NT2/D1 (cell line): ENCODE results near the gene SGCD.

Experiments used
- DNase-seq: peaks from one replicate; pipeline ENCODE4 v3.0.0-alpha.2; 2011; ENCODE audit warnings: low read depth, low spot score
- H3K27me3 ChIP-seq: 2 replicates; pipeline ENCODE4 v1.6.0; 2011; ENCODE audit warnings: mild to moderate bottlenecking; ENCODE audit not compliant: insufficient read length, insufficient read depth
- H3K36me3 ChIP-seq: 2 replicates; pipeline ENCODE4 v1.6.1; 2011; ENCODE audit warnings: mild to moderate bottlenecking, low read length, mixed read lengths; ENCODE audit not compliant: insufficient read depth, insufficient read length
- H3K4me1 ChIP-seq: 2 replicates; pipeline ENCODE4 v1.5.1; 2011; ENCODE audit not compliant: insufficient read depth, insufficient read length
- H3K4me3 ChIP-seq: 2 replicates; pipeline ENCODE4 v1.5.1; 2011; ENCODE audit warnings: low read depth; ENCODE audit not compliant: insufficient read length
- H3K9ac ChIP-seq: 2 replicates; pipeline ENCODE4 v1.6.0; 2011; ENCODE audit warnings: low read depth; ENCODE audit not compliant: insufficient read length
- H3K9me3 ChIP-seq: 2 replicates; pipeline ENCODE4 v1.5.1; 2011; ENCODE audit warnings: mild to moderate bottlenecking, low read length; ENCODE audit not compliant: insufficient read depth
- SUZ12 ChIP-seq: IDR thresholded peaks from 2 replicates; pipeline ENCODE4 v1.6.1; 2011; ENCODE audit not compliant: insufficient read length, insufficient read depth; ENCODE audit errors: extremely low read depth
- YY1 ChIP-seq: IDR thresholded peaks from 2 replicates; pipeline ENCODE4 v1.6.1; 2011; ENCODE audit not compliant: insufficient read length, insufficient read depth
- ZNF274 ChIP-seq: IDR thresholded peaks from 2 replicates; pipeline ENCODE4 v1.6.1; 2011; ENCODE audit warnings: mild to moderate bottlenecking, low read depth, low read length

SGCD gene

DNA sequence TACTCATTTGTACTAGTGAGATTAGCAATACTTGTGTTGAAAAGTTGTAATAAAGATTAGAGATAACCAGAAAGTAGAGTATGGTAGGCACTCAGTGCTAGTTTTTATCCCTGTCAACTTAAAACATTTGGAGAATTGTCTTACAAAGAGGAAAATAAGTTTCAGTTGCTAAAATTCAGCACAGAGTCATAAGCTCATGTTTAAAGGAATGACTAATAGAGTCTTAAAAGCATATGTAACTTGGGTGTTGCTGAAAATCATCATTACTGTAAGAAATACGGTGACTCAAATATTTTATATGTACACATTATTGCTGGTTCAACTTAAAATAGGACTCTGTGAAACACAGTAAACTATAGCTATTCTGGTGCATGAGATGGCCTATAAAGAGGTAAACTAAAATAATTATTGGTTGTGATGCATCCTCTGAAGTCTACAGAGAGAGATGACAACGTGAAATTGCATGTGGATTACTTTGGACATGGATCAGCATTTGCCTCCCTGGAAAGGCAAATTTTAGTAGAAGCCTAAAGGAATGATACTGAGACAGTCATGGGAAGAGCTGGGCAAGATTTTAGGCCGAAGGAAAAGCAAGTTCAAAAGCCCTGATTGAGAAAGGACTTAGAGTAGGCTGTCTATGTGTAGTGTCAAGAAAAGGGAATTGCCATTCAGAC, 34.6 kb downstream of the SGCD start:
- Histone ChIP-seq H3K4me3 (no peak overlapping the region), H3K4me1 (no peaks in the 10 kb centered on the region), H3K27me3 (no peaks in the 10 kb centered on the region), H3K36me3 (no peaks in the 10 kb centered on the region), H3K9me3 (no peaks in the 10 kb centered on the region), H3K9ac (no peak overlapping the region)
- TF ChIP-seq SUZ12 (no peak), ZNF274 (no peak), YY1 (no peak)
- DNase-seq: no peak

DNA sequence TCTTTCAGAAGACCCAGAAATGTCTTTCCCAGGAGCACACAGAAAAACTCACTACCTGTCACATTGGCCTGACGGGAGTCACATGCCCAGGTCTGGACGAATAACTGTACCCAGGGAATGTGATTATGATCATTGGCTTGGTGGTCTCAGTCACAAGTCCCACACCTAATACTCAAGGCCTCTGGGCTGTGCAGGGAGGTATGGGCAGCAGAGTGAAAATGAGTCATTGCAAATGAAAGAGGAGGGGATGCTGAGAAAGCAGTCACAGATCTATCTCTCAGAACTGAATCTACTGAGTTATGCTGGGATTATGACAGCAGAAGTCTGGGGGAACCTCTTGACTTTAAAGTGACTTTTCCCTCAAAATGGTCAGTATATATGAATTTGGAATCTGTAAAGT, 36.9 kb downstream of the SGCD start:
- no peaks in the 10 kb centered on the region for H3K9me3 ChIP-seq
- H3K4me1 ChIP-seq: no peaks in the 10 kb centered on the region
- H3K9ac ChIP-seq: no peak overlapping the region
- TF ChIP-seq YY1: no peak
- DNase-seq: no peak
- H3K27me3 ChIP-seq: no peaks in the 10 kb centered on the region
- H3K36me3 ChIP-seq: no peaks in the 10 kb centered on the region
- H3K4me3 ChIP-seq: no peak overlapping the region

- no peaks in the 10 kb centered on the region for H3K36me3 ChIP-seq
- H3K27me3 ChIP-seq: no peaks in the 10 kb centered on the region
- H3K4me3 ChIP-seq: no peak overlapping the region
- no peaks in the 10 kb centered on the region for H3K4me1 ChIP-seq
- DNase-seq: no peak
- H3K9me3 ChIP-seq: no peaks in the 10 kb centered on the region
- no peak overlapping the region for H3K9ac ChIP-seq
- TF ChIP-seq SUZ12 (no peak), YY1 (no peak), ZNF274 (no peak)
These were observed 39.6 kb downstream of the SGCD start for GRCh38 chr5:156366521-156366920.

DNA sequence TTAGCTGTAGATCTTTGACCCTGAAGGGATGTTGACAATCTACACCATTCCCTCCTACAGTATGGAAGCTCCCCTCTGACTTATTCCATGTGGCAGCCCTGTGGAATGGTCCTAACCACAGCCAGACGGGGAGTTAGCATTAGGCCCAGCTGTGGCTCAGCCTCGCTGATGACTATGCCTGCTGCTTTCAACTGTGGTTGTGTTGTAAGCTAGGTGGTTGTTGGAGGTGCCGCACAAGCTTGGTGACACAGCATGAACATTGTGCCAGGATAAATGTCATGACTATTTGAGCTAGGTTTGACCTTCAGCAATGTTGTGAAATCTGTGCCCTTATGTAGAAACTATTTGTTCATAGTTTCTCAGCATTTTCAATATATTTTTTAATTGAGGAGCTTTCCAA, 40.6 kb downstream of the SGCD start:
- TF ChIP-seq SUZ12: no peak
- TF ChIP-seq ZNF274: no peak
- no peak for TF ChIP-seq YY1
- Histone ChIP-seq H3K4me1 (no peaks in the 10 kb centered on the region), H3K4me3 (no peak overlapping the region), H3K27me3 (no peaks in the 10 kb centered on the region), H3K9ac (no peak overlapping the region), H3K36me3 (no peaks in the 10 kb centered on the region), H3K9me3 (no peaks in the 10 kb centered on the region)
- DNase-seq: no peak

GRCh38 chr5:156375895-156376495, 49.0 kb downstream of the SGCD start:
- TF ChIP-seq SUZ12 (no peak), ZNF274 (no peak), YY1 (no peak)
- no peak for DNase-seq
- H3K4me3 ChIP-seq: no peak overlapping the region
- no peaks in the 10 kb centered on the region for H3K27me3 ChIP-seq
- no peaks in the 10 kb centered on the region for H3K4me1 ChIP-seq
- H3K9ac ChIP-seq: no peak overlapping the region
- H3K9me3 ChIP-seq: no peaks in the 10 kb centered on the region
- no peaks in the 10 kb centered on the region for H3K36me3 ChIP-seq

GRCh38 chr5:156376751-156377150, 49.8 kb downstream of the SGCD start:
- no peaks in the 10 kb centered on the region for H3K27me3 ChIP-seq
- no peaks in the 10 kb centered on the region for H3K36me3 ChIP-seq
- H3K9ac ChIP-seq: no peak overlapping the region
- no peaks in the 10 kb centered on the region for H3K4me1 ChIP-seq
- TF ChIP-seq ZNF274: no peak
- no peak for TF ChIP-seq SUZ12
- TF ChIP-seq YY1: no peak
- no peak overlapping the region for H3K4me3 ChIP-seq
- no peak for DNase-seq
- no peaks in the 10 kb centered on the region for H3K9me3 ChIP-seq

- H3K27me3 ChIP-seq: no peaks in the 10 kb centered on the region
- no peak for DNase-seq
- no peak overlapping the region for H3K4me3 ChIP-seq
- TF ChIP-seq ZNF274: no peak
- no peak for TF ChIP-seq SUZ12
- TF ChIP-seq YY1: no peak
- no peaks in the 10 kb centered on the region for H3K9me3 ChIP-seq
- H3K36me3 ChIP-seq: no peaks in the 10 kb centered on the region
- no peaks in the 10 kb centered on the region for H3K4me1 ChIP-seq
- H3K9ac ChIP-seq: no peak overlapping the region
These were observed 51.2 kb downstream of the SGCD start for GRCh38 chr5:156378159-156378558.

GRCh38 chr5:156379206-156379605, 52.2 kb downstream of the SGCD start:
- DNase-seq: no peak
- TF ChIP-seq SUZ12: no peak
- TF ChIP-seq YY1: no peak
- no peak for TF ChIP-seq ZNF274
- H3K9me3 ChIP-seq: no peaks in the 10 kb centered on the region

More at GRCh38 chr5:156379206-156379605, 52.2 kb downstream of the SGCD start:
- no peaks in the 10 kb centered on the region for H3K4me1 ChIP-seq
- no peaks in the 10 kb centered on the region for H3K27me3 ChIP-seq
- H3K4me3 ChIP-seq: no peak overlapping the region
- no peaks in the 10 kb centered on the region for H3K36me3 ChIP-seq
- no peak overlapping the region for H3K9ac ChIP-seq
